ENCODE measurements around the gene BDH1.

BDH1 gene

DNA sequence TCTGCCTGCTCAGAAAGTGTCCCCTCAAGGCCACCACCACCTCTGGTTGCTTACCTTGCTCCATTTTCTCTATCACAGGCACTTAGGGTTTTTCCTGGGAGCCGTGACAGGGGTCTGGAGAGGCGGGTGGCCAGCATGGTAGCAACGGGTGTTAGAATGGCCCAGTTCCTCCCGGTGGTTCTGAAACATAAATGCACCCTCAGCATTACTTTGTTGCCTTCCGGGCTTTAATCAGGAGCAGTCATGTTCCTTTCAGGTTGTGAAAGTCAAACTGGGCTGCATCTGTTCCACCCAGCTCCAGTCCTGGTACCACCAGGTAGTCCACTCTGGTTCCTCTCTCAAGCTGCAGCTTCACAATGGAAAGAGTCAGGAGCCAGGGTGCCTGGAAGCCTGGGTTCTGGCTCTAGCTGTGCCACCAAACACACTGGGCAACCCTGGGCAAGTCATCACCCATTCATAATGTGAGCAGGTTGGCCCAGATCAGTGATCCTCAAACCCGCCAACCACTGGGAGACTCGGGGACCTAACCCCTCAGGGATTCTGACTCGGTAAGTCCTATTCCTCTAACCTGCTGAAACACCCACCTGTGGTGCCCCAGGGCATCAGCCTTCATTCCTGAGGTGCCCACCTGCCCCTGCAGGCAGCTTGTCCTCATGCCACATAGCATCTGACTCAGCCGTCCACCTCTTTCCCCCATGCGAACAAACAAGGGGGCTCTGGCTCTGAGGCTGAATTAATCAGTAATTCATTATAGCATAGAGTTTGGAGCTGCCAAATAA lies 9.3 kb downstream of the BDH1 start:
- ChIA-PET CTCF (interaction anchor here (0.9 kb wide), 1 partner anchor 9 kb away, joined by 3 read pairs; the partner anchor contains the start of gene BDH1), POLR2A (no interaction called here)
- TF ChIP-seq, protein P1, sequence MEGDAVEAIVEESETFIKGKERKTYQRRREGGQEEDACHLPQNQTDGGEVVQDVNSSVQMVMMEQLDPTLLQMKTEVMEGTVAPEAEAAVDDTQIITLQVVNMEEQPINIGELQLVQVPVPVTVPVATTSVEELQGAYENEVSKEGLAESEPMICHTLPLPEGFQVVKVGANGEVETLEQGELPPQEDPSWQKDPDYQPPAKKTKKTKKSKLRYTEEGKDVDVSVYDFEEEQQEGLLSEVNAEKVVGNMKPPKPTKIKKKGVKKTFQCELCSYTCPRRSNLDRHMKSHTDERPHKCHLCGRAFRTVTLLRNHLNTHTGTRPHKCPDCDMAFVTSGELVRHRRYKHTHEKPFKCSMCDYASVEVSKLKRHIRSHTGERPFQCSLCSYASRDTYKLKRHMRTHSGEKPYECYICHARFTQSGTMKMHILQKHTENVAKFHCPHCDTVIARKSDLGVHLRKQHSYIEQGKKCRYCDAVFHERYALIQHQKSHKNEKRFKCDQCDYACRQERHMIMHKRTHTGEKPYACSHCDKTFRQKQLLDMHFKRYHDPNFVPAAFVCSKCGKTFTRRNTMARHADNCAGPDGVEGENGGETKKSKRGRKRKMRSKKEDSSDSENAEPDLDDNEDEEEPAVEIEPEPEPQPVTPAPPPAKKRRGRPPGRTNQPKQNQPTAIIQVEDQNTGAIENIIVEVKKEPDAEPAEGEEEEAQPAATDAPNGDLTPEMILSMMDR (IDR thresholded peaks at IDR 0.05; ENCODE audit: control extremely low read depth, extremely low read depth, low read depth, missing control alignments), result no peak
- DNase-seq (ENCODE audit: extremely low spot score), result no peak

DNA sequence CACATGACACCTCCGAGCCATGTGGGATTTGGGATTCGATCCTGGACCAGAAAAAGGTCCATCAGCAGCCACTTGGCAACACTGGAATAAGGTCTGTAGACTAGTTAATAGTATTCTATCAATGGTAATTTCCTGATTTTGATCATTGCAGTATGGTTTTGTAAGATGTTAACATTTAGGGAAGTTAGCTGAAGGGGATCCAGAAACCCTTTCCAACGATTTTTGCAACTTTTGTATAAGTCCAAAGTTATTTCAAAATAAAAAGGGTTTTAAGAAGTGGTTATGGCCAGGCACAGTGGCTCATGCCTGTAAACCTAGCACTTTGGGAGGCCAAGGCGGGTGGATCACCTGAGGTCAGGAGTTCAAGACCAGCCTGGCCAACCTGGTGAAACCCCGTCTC lies 10.2 kb downstream of the BDH1 start:
- DNase-seq (ENCODE audit: extremely low spot score), result no peak
- ChIA-PET CTCF (interaction anchor here (0.9 kb wide), 1 partner anchor 10 kb away, joined by 3 read pairs; the partner anchor contains the start of gene BDH1), POLR2A (no interaction called here)
- TF ChIP-seq, protein P1 (IDR thresholded peaks at IDR 0.05; ENCODE audit: control extremely low read depth, extremely low read depth, low read depth, missing control alignments), result no peak

DNA sequence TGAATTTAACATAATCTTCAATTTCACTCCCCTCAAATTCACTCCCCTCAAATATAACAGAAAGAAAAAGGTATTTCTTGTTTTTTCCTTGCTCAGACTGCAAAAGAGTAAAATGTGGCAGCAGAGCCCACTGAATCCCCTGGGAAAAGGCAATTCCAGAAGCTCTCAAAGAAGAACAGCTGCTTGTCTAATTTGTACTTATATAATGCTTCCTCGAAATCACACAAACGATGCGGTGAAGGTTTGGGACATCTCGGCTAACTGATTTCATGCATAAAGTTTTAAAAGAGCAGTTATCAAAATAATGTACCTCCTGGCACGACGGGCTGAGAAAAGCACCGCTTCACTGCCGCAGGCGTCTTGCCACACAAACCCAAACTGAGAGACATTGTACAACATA lies 10.7 kb downstream of the BDH1 start:
- POLR2A ChIA-PET, result no interaction called here
- CTCF ChIA-PET, result interaction anchor here (1.2 kb wide), 1 partner anchor 9 kb away, joined by 3 read pairs; no protein-coding TSS in a partner anchor
- TF ChIP-seq, protein P1 (IDR thresholded peaks at IDR 0.05; ENCODE audit: control extremely low read depth, extremely low read depth, low read depth, missing control alignments), result no peak
- DNase-seq (ENCODE audit: extremely low spot score), result no peak

DNA sequence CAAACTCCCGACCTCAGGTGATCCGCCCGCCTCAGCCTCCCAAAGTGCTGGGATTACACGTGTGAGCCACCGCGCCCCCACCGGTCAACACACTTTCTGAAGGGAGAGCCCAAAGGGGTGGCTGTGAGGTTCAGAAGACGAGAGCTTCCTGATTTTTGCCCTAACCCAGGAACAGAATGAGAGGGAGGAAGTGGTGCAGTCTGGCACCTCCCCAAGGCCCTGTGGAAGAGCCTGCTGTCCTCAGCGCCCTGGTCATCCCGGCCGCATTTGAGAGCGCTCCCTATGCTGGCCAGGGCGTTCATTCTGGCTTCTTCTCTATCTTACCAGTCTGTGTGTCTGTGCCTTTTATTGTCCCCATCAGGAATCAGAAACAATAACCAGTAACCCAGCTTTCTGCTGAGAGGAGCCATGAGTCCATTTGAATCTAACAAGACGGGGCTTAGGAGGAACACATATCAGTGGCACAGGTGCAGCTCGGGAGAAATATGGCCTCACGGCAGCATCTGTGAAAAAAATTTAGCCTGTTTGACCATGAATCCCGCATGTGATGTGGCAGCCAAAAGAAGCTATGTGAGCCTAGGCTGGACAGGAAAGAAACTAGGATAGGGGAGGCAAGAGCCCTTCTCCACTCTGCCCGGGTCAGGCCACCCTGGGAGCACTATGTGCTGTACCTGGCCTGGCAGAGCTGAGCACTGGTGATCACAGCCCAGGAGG lies 12.9 kb downstream of the BDH1 start:
- POLR2A ChIA-PET, result no interaction called here
- CTCF ChIA-PET, result interaction anchor here (1.1 to 1.6 kb wide), 4 partner anchors 9 to 22 kb away, joined by 3 to 7 read pairs (median 4); no protein-coding TSS in a partner anchor
- DNase-seq (ENCODE audit: extremely low spot score), result no peak

DNA sequence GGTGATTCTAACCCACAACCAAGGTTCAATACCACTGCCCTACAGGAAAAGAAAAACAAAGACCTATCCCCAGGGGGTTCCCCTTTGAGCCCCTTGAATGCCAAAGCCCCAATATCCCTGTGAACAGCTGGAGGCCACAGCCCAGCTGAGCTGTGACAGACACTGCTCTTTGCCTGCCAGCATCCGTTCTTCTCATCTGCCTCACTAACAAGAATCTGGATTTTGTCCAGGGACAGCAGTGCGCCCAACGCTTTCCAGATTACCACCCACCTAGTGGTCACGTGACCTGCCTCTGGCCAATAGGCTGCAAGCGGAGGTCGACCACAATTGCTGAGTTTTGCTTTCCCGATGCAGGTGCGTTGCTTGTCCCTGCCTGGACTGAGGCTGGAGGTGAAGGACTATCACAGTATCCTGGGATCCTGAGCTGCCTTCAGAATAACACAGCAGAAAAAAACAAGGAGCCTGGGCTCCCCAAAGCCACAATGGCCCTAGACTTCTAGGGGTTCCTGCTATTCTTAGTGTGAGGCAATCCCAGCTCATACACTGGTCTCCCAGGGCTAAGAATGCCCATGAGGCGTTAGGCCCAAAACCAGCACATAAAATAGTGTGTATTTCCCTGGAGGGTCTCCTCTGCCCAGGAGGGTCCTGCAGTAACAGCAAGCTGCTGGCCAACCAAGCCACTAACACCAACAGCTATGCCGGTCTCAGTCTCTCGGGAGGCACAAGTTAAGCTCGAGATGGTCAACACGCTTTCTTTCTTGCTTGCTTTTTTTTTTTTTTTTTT lies 13.8 kb downstream of the BDH1 start:
- DNase-seq (ENCODE audit: extremely low spot score), result no peak
- TF ChIP-seq, protein P1 (IDR thresholded peaks at IDR 0.05; ENCODE audit: control extremely low read depth, extremely low read depth, low read depth, missing control alignments), result no peak
- ChIA-PET POLR2A (interaction anchor here (0.6 kb wide), 2 partner anchors 208 to 539 kb away, joined by 3 to 5 read pairs; partner anchors contain the start of gene FYTTD1), CTCF (interaction anchor here (1.1 to 1.6 kb wide), 4 partner anchors 8 to 21 kb away, joined by 3 to 7 read pairs (median 4); no protein-coding TSS in a partner anchor)

More for the DNA sequence above, 12.9 kb downstream of the BDH1 start:
- TF ChIP-seq, protein P1 (IDR thresholded peaks at IDR 0.05; ENCODE audit: control extremely low read depth, extremely low read depth, low read depth, missing control alignments), result no peak

DNA sequence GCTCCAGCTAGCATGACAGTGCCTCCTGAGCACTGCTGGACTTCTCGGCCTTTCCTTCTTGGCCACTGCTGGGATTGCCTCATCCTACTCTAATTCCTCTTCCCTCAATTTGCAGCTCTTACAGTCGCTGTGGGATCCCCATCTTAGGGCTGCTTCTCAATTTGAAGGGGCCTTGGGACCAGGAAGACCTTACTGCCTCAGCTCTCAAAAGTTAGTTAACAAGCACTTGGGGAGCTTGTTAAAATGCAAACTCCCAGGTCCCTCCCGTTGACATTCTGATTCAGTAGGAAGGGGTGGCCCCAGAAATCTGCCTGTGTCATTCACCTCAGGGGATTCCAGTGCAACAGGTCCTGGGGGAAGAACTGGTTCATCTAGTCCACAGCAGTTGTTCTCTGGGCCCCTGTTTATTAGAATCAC lies 14.8 kb downstream of the BDH1 start:
- ChIA-PET POLR2A (no interaction called here), CTCF (interaction anchor here (1.1 to 1.6 kb wide), 2 partner anchors 9 to 20 kb away, joined by 4 read pairs; no protein-coding TSS in a partner anchor)

More for the DNA sequence above, 14.8 kb downstream of the BDH1 start:
- TF ChIP-seq, protein P1 (IDR thresholded peaks at IDR 0.05; ENCODE audit: control extremely low read depth, extremely low read depth, low read depth, missing control alignments), result no peak
- DNase-seq (ENCODE audit: extremely low spot score), result no peak

All from GM10248 (cell line).